Activated naive CD4-positive, alpha-beta T cell treated with anti-CD3 and anti-CD28 coated beads, Interleukin-2, amount 50 U/mL, for 72 hours (primary cell): Measurements from ENCODE around the gene FFAR1. TPM values are rescaled to one million over a fixed set of nuclear protein-coding genes. Genes with fewer than 3 reads are reported as not detected.

Experiments
- ATAC-seq, 2 donors: fragments of 150-1000 bp; cut with Tn5 transposase; 2 replicates each; pipeline ENCODE4 v1.10.0; 2021; ENCODE audit warnings: mild to moderate bottlenecking in 2 of 2, moderate library complexity in 2 of 2
- DNase-seq, 2 donors: peaks; one replicate each; pipeline ENCODE4 v3.0.0; 2021 to 2022; ENCODE audit warnings: low spot score in 2 of 2
- H3K27ac Mint-ChIP-seq, 2 donors: one replicate each; pipeline ENCODE4 v1.8.0; 2022; ENCODE audit warnings: mild to moderate bottlenecking in 2 of 2, mixed read lengths in 2 of 2
- H3K36me3 Mint-ChIP-seq, 2 donors: one replicate each; pipeline ENCODE4 v1.8.0; 2022; ENCODE audit warnings: mixed read lengths in 2 of 2
- H3K9me3 Mint-ChIP-seq, 2 donors: one replicate each; pipeline ENCODE4 v1.8.0; 2022; ENCODE audit warnings: mixed read lengths in 2 of 2
- total RNA-seq, 2 donors: library from RNA; stranded (reverse); gene quantifications; one replicate each; pipeline ENCODE4 v1.2.3, GENCODE V29; 2022

FFAR1 gene
- total RNA-seq, 2 donors from 2014 or later, result 0.23 to 1.5 TPM

DNA sequence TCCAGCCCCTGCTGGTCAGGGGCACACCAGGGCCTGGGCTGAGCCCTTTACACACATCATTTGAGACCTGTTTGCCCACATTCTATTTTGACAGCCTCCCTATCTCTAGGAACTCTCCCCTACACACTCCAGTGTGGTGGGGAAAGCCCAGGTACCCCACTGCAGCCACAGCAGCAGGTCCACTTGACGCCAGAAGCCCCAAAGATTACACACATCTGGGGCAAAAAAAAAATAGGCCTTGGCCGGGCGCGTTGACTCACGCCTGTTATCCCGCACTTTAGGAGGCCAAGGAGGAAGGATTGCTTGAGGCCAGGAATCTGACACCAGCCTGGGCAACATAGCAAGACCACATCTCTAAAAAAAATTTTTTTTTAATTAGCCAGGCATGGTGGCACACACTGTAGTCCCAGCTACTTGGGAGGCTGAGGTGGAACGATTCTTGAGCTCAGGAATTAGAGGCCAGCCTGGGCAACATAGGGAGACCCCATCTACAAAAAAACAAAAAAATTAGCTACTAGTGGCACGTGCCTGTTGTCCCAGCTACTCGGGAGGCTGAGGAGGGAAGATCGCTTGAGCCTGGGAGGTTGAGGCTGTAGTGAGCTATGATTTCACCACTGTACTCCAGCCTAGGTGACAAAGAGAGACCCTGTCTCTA lies 36.8 kb upstream of the FFAR1 start:
- no peak for DNase-seq
- no peaks in the 10 kb centered on the region for H3K36me3 Mint-ChIP-seq
- ATAC-seq, result no peak
- no peaks in the 10 kb centered on the region for H3K9me3 Mint-ChIP-seq
- peak overlapping the region; percentile 33 to 77 for H3K27ac Mint-ChIP-seq

DNA sequence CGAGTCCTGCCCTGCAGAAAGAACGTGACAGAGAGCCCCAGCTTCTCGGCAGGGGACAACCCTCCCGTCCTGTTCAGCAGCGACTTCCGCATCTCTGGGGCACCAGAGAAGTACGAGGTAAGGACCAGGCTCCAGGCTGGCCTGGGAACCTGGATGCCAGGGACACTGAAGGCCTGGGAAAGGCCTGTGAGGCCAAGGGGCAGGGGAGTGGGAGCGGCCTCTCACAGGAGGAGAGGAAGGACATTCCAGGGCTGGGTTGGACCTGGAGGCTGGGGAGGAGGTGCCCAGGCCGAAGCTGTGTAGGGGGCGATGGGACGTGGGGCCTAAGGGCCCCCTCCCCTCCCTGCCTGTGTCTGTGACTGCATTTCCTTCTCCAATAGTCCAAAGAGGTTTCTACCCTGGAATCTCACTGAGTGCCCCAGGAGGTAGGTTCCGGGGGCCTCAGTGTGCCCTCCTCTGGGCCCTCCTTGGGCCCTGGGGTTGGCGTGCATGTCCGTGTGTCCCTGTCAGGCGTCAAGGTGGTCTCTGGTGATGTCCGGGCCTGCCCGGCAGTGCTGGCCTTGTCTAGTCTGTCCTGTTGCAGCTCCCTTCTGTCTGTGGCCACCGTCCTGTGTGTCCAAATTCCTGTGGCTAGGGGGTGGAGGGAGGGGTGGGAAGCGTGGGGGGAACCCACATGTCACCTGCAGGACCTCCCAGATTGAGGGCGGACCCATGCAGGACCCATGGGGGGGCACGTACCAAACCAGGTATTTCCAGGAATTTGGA lies 35.6 kb upstream of the FFAR1 start:
- ATAC-seq, result no peak
- no peak for DNase-seq
- Mint-ChIP-seq H3K27ac (peak overlapping the region in 1 of 2 donors; percentile 33), H3K36me3 (no peaks in the 10 kb centered on the region), H3K9me3 (no peaks in the 10 kb centered on the region)

DNA sequence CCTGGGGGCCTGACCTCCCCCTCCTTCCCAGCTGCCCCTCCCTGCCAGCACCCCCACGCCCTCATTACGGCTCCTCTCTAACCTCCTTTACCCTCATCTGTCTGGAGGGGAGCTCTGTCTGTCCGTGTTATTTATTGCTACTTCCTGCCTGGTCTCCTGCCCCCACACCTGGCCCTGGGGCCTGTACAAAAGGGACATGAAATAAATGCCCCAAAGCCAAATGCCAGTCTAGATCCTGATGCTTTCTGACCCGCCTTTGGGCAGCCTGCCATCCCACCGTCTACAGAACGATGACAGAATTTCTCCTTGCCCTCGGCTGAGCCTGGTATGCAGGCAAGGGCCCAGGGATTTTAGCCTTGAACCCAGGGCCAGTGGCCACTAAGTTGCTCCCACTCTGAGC lies 34.1 kb upstream of the FFAR1 start:
- Mint-ChIP-seq H3K36me3 (no peaks in the 10 kb centered on the region), H3K27ac (no peak overlapping the region), H3K9me3 (no peaks in the 10 kb centered on the region)
- no peak for DNase-seq
- no peak for ATAC-seq

DNA sequence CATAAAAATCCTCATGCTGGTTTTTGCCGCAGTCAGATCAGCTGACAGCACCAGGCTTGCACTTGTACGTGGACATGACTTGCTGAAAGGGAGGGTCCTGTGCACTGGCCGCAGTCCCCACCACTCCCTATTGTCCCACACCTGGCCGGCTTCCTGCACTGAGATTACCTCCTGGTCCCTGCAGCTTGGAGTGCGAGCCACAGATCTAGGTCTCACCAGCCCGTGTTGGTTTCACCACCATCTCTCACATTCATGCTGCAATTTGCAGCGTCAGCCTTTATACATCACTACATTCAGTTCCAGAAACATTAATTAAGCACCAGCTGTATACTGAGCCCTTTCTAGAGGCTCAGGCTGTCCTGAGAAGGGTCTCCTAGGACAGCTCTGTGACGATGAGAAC lies 33.7 kb upstream of the FFAR1 start:
- Mint-ChIP-seq H3K9me3 (no peaks in the 10 kb centered on the region), H3K27ac (no peak overlapping the region), H3K36me3 (no peaks in the 10 kb centered on the region)
- no peak for DNase-seq
- no peak for ATAC-seq

DNA sequence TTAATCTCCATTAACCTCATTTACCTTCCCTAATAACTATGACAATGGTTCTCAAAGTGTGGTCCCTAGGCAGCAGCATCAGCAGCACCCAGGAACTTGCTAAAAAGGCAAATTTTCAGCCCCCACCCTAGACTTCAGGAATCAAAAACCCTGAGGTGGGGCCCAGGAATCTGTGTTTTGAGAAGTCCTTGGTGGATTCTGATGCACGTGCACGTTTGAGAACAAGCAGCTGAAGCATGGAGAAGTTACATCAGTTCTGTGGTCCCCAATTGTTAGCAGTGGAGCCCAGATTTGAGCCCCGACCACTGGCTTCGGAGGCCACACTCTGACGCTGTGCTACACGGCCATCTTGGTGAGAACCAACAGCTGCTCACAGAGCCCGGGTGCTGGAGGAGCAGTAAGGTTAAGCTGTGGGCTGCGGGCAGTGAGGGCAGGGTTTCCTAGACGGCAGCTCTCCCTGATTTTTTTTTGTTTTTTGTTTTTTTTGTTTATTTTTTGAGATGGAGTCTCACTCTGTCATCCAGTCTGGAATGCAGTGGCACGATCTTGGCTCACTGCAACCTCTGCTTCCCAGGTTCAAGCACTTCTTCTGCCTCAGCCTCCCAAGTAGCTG lies 32.7 kb upstream of the FFAR1 start:
- no peak overlapping the region for H3K27ac Mint-ChIP-seq
- no peaks in the 10 kb centered on the region for H3K9me3 Mint-ChIP-seq
- no peaks in the 10 kb centered on the region for H3K36me3 Mint-ChIP-seq
- DNase-seq (no peak), ATAC-seq (no peak)

DNA sequence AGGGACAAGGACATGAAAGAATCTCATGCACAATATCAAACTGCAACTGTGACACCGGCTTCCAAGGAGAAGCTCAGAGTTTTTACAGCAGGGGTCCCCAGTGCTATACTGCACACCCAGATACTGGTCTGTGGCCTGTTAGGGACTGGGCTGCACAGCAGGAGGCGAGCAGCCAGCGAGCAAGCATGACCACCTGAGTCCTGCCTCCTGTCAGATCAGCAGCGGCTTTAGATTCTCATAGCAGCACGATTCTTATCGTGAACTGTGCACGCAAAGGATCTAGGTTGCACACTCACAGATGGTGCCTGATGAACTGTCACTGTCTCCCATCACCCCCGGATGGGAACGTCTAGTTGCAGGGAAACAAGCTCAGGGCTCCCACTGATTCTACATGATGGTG lies 31.8 kb upstream of the FFAR1 start:
- ATAC-seq (no peak), DNase-seq (no peak)
- no peaks in the 10 kb centered on the region for H3K36me3 Mint-ChIP-seq
- no peaks in the 10 kb centered on the region for H3K9me3 Mint-ChIP-seq
- no peak overlapping the region for H3K27ac Mint-ChIP-seq

DNA sequence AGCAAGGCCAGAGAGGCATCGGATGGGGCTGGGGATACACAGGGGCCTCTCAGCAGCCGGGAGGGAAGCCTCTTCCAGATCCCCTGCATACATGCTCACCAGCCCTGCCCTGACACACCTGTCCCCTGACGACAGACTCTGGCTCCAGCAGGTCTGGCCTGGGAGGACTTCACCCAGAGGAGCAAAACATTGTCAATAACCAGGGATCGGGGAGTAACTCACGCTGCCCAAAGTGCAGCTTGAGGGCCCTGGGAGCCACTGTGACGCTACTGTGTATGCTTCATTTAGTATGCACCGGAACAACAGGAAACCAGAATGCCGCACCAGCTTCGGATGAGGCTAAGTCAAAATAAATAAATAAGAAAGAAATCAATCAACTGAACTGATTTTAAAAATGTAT lies 31.1 kb upstream of the FFAR1 start:
- H3K36me3 Mint-ChIP-seq, result no peaks in the 10 kb centered on the region
- ATAC-seq (no peak), DNase-seq (no peak)
- H3K9me3 Mint-ChIP-seq, result no peaks in the 10 kb centered on the region
- H3K27ac Mint-ChIP-seq, result no peak overlapping the region

DNA sequence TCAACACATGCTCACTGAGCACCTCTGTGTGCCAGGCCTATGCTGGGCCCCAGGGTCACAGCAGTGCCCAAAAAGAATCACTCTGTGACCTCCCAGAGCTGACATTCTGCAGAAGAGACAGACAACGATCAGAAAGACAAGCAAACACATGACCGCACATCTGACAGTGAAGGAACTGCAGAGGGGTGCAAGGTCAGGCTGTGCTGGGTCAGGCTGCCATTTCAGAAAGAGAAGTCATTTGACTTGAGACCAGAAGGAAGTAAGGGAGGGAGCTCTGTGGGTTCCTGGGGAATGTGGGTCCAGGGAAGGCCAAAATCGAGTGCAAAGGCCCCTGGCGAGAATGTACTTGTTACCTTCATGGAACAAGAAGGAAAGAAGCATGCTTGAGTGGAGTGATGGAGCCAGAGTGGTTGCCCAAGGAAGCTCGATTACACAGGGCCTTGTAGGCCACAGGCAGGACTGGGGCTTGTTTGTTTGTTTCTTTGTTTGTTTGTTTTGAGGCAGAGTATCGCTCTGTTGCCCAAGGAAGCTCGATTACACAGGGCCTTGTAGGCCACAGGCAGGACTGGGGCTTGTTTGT lies 30.1 kb upstream of the FFAR1 start:
- Mint-ChIP-seq H3K27ac (no peak overlapping the region), H3K9me3 (no peaks in the 10 kb centered on the region), H3K36me3 (no peaks in the 10 kb centered on the region)
- no peak for DNase-seq
- no peak for ATAC-seq

DNA sequence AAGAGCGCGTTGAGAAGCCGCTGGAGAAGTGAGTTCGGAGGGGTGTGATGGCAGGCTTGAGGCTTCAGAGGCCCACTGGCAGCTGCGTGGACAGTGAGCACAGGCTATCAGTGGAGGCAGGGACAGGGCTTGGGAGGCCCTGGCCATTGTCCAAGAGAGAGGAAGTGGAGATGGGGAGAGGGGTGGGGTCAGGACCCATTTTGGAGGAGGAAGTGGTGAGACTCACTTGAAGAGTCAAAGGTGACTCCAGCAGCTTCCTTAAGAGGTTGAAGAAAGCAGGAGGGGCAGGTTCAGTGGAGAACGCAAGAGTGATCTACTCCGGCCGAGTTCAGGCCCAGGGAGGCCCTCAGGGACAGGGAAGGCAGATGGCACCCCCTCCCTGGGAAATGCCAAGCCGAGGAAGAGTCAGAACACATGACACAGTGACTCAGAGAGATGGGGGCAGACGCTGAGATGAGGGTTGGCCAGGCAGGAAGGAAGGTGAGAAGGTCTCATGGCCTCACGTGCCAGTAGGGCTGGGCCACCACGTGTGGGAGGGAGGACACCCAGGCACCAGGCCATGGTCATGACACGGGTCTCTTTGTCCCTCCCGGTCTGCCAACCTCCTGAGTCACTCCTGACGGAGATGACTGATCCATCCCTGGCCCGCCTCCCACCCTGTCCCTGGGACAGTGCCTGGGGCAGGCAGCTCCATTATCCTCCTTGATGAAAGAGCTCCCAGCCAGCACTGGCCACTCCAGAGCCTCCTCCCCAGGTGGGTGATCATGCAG lies 28.8 kb upstream of the FFAR1 start:
- Mint-ChIP-seq H3K36me3 (no peaks in the 10 kb centered on the region), H3K9me3 (no peaks in the 10 kb centered on the region), H3K27ac (peak overlapping the region; percentile 7 to 28)
- DNase-seq, result no peak
- peak in 1 of 2 donors; percentile 85 for ATAC-seq

DNA sequence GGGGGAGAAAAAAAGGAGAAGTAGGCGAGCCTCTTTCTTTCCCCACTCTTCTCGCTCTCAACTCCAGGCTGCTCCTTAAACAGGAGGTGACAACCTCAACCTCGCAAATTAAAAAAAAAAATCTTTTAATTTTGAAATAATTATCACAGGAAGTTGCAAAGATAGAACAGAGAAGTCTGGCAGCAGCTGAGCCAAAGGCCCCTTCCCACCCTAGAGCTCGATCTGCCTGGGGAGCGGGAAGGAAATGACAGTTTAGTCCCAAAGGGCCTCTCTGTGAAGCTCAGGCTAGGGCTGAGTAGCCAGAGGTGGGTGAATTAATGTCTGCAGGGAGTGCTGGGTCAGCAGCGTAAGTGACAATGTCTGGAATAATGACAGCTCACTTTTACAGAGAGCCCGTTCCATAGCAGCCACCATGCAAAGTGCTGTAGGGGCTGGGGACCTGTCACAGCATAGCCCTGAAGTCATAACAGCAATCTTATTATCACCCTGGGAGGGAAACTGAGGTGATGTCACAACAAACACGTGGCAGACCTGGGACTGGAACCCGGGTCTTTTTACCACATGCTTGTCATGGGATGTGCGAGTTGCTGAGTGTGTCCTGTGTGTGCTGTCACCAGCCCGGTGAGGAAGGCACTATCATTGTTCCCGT lies 27.5 kb upstream of the FFAR1 start:
- Mint-ChIP-seq H3K9me3 (no peaks in the 10 kb centered on the region), H3K36me3 (no peaks in the 10 kb centered on the region), H3K27ac (no peak overlapping the region)
- no peak for DNase-seq
- ATAC-seq, result no peak

DNA sequence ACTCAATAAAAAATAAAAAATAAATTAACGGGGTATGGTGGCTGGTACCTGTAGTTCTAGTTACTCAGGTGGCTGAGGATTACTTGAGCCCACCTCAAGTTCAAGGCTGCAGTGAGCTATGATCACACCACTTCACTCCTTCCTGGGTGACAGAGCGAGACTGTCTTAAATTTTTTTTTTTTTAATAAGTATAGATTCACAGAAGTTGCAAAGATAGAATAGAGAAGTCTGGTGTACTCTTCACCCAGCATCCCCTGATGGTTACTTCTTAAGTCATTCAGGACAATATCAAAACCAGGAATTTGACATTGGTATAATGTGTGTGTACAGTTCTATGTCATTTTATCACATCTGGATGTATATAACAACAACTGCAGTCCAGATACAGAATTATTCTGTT lies 26.4 kb upstream of the FFAR1 start:
- H3K36me3 Mint-ChIP-seq, result no peaks in the 10 kb centered on the region
- no peak overlapping the region for H3K27ac Mint-ChIP-seq
- ATAC-seq, result no peak
- no peaks in the 10 kb centered on the region for H3K9me3 Mint-ChIP-seq
- DNase-seq, result no peak

DNA sequence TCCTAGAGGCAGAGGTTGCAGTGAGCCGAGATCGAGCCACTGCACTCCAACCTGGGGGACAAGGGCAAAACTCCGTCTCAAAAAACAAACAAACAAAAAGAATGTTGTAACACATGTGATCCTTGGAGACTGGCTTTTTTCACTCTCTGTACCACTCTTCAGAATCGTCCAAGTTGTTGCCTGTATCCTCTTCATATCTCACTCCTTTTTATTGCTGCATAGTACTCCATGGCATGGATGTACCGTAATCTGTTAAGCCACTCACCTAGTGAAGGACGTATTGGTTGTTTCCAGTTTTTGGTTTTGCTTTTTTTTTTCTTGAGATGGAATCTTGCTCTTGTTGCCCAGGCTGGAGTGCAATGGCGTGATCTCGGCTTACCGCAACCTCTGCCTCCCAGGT lies 25.7 kb upstream of the FFAR1 start:
- no peak for ATAC-seq

DNA sequence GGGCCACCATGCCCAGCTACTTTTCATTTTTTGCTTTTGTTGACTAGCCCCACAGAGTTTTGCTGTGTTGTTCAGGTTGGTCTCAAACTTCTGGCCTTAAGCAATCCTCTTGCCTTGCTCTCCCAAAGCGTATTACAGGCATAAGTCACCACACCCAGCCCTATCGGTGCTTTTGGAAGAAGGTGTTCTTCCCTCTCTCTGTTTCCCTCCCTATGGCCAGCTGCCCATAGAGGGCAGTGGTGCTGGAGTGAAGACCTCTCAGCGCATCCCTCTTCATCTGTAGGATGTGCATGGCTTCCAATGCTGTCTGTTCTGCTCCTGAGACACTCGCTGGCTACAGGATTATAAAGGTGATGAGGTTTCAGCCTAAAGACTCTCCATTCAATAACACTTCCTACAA lies 20.1 kb upstream of the FFAR1 start:
- peak overlapping the region in 1 of 2 donors; percentile 10 for H3K27ac Mint-ChIP-seq
- no peaks in the 10 kb centered on the region for H3K9me3 Mint-ChIP-seq
- ATAC-seq, result no peak
- H3K36me3 Mint-ChIP-seq, result peaks cover 0 to 6% of the 10 kb centered on the region in 2 donors
- no peak for DNase-seq

More for the DNA sequence above, 25.7 kb upstream of the FFAR1 start:
- DNase-seq, result no peak
- Mint-ChIP-seq H3K9me3 (no peaks in the 10 kb centered on the region), H3K27ac (no peak overlapping the region), H3K36me3 (no peaks in the 10 kb centered on the region)

DNA sequence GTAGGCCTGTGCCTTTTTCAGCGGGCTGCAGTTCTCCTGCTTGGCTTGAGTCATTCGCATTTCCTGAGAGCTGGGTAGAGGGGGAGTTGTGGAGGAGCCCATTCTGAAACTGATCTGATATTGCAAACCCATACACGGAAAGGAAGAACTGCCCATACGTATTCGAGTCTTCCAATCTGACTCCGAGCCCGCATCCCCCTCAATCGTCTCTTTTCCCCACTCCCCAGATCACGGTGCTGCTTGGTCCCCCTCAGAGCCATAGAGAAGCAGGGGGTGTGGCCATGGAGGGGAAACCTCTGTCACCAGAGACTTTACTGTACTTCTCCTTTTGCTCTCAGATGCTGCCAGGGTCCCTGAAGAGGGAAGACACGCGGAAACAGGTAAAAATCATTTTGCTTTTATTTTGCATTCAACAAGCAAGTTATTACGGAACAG lies 18.8 kb upstream of the FFAR1 start, which contains the start of gene CD22:
CD22 (plus strand) TSS at position 337 of the 435 bp plus-strand sequence. CDS start 2,854 bp downstream, outside the sequence.
- Mint-ChIP-seq H3K9me3 (no peaks in the 10 kb centered on the region), H3K27ac (peak within 1 kb of the TSS in 1 of 2 donors; percentile 62), H3K36me3 (peaks cover 0 to 10% of the 10 kb centered on the region in 2 donors)
- no peak for DNase-seq
- ATAC-seq, result peak; percentile 55 to 75

DNA sequence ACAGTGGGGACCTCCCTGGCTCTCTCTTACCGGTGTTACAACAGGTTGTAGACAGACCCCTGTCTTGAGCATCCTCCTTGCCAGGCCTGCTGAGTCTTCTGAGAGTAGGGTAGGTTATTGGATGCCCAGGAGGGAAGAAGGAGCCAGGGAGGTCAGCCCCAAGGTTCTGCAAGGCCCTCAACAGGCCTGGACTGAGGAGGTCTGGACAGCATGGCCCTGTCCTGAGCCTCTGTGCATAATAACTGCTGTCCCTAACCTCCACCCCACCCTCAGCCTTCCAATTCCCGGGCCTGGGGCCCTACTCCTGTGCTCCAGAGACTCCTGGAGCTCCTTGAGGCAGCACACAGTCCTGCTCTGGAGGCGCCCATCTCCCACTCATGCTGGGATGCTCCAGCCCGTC lies 18.4 kb upstream of the FFAR1 start:
- ATAC-seq (no peak), DNase-seq (no peak)
- Mint-ChIP-seq H3K27ac (no peak overlapping the region), H3K9me3 (no peaks in the 10 kb centered on the region), H3K36me3 (peaks cover 0 to 12% of the 10 kb centered on the region in 2 donors)

DNA sequence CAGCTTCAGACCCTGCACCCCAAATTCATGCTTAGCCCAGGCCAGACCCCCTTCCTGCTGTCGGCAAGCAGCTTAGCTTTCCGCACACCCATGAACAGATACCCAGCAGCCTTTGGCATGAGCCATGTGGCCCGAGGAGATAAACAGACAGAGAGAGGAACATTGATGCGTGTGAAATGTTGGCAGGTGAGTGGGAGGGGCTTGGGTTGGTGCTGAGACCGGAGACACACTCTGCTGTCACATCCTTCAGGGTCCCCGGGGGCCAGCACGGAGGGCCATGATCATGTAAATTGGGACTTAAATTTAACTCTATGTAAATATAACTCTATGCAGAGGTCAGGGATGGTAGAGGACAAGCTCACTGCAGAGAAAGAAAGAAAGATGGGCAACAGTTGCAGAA lies 17.2 kb upstream of the FFAR1 start:
- Mint-ChIP-seq H3K9me3 (no peaks in the 10 kb centered on the region), H3K27ac (no peak overlapping the region), H3K36me3 (peaks cover 0 to 12% of the 10 kb centered on the region in 2 donors)
- DNase-seq, result no peak
- no peak for ATAC-seq
